HG03378 (cell line): ENCODE results near the gene KIF18B.

Experiments used
- ATAC-seq: cut with Tn5 transposase; IDR thresholded peaks from one replicate; pipeline ENCODE4 v1.9.1; 2021; ENCODE audit warnings: mild to moderate bottlenecking, moderate library complexity; ENCODE audit not compliant: unreplicated experiment

The KIF18B gene

GRCh38 chr17:44941712-44942331 lies 5.8 kb downstream of the KIF18B start:
- ATAC-seq: no peak

DNA sequence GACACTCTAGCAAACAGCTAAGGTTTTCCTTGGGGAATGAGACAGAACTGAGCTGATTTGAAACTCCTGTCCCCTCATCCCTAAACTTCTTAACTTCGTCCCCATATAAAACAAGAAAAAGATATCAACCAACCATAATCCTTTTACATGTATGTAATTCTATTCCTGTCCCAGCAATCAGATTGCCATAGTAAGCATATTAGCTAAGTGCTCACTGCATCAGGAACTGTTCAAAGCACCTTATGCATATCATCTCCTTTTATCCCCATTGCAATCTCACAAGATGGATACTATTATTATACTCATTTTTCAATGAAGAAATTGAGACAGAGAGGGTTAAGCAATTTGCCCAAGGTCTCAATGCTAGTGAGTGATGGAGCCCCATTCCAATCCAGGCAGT lies 6.8 kb downstream of the KIF18B start:
- ATAC-seq: no peak

DNA sequence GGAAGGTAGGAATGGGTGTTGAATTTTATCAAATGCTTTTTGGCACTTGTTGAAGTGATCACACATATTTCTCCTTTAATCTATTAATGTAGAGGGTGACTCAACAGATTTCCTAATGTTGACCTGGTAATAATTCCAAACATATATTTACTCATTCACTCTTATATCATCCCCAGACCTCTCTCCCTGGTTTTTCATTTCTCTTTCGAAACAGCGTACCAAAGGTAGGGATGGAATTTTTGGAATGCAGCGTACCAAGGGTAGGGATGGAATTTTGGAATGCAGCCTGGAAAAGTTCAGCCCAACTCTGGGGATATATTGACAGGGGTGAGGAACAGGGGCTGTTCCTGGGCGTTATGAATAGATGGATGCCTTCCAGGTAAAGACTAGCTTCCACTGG lies 7.3 kb downstream of the KIF18B start:
- ATAC-seq: no peak

GRCh38 chr17:44935116-44935515 lies 12.5 kb downstream of the KIF18B start:
- no peak for ATAC-seq

DNA sequence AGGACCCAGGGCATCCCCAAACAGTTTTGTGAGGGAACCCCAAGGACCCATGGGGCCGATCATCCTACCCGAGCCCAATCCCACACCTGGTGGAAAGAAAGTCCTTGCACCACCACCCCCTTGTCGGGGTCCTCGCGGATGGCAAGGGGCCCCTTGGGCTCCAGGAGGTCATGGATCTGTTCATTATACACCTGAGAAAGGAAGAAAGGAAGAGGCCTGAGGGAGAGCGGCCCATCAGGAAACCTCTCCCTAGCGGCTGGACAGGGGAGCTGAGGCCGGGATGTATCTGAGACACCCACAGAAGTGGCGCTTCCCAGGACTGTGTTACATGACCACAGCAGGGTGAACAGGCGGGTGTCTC lies 12.8 kb downstream of the KIF18B start:
- no peak for ATAC-seq

DNA sequence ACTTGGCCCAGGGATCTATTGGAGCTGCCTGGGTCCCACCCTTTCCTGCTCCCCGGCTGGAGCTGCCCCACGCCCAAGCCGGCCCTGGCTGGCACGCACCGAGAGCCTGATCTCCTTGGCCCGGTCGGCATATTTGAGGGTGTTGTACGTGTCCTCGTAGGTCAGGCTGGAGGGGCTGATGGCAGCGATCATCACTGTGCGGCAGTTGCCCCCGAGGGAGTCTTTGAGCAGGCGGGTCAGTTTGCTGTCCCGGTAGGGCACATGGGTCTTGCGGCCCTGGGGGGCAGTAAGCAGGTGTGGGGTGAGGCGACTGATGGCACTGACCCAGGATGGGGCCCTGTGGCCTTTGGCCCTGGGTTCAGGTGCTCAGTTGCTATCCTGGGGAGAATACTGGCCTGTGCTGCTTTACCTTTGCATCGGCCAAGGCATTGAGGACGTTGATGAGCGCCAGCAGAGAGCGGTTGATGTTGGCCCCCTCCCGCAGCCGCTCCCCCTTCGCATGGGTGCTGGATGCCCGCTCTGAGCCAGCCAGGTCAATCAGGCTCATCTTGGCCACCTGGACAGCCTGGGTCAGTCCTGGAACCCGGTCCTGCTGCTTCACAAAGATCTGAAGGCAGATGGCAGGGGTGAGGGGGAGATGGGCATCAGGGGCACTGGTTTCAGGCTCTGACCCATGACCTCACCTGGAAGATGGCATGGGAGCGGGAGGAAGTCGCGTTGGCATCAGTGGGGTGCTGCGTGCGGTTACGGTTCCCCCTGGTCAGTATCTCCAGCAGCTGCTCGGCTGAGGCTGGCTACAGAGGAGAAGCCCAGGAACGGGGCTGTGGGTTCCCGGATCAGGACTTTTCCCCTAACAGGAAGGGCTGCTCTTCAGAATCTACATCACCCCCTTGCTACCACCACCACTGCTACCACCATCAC lies 13.5 kb downstream of the KIF18B start:
- no peak for ATAC-seq

GRCh38 chr17:44932787-44933097 lies 14.8 kb downstream of the KIF18B start:
- no peak for ATAC-seq

GRCh38 chr17:44932096-44932786 lies 15.3 kb downstream of the KIF18B start:
- no peak for ATAC-seq

DNA sequence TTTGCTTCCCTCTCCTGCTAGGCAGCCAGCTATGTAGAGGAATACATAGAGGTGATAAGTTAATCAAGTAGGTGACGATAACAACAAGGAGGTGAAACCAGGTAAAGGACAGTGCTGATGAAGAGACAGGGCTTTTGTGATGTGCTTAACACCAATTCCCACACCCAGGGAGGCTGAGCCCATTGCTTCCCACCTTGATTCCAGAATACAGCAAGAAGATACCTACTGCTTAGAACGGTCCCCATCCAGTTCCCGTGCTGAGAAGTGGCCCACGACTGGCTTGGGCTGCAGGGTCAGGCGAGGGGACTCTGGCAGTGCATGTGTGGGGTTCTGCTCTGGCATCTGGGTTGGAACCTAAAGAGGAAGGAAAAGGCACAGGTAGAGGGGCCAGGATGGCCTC lies 16.2 kb downstream of the KIF18B start:
- ATAC-seq: no peak

- no peak for ATAC-seq
Observed at GRCh38 chr17:44930667-44931066, 16.9 kb downstream of the KIF18B start.

GRCh38 chr17:44928950-44929720 lies 18.4 kb downstream of the KIF18B start:
- no peak for ATAC-seq

DNA sequence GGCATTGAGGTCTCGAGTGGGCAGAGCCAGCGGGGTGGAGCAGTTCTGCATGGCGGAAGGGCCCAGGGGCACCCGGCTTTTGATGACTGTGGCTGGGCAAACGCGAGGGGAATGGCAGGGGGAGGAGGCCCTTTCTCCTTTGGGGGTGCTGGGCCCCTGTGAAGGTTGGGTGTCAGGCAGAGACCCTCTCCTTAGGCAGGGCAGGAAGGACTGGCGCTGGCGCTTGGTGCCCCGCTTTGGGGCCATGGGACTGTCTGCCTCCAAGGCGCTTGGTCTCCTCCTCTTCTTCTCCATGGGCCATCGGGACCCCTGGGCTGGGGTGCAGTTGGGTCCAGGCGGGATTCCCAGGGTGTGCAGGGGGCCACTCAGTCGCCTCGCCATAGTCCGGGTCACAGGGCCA lies 19.4 kb downstream of the KIF18B start:
- ATAC-seq: no peak

DNA sequence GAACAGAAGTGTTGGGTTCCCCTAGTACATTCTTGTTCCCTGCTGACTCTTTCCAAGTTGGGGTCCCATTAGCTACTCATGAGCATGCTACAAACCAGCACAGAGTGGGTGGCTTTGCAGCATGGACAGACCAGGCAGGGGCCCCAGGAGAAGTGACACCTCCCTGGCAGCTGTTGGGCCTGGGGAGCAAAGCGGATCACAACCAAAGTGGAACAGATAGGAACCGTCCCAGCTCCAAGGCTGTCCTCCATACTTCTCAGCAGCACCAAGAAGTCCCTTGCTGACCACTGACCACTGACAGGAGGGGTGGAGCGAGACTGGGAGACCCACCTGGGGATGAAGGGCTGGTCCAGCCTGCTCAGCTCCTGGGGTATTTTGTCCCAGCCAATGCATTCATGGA lies 19.9 kb downstream of the KIF18B start:
- ATAC-seq: no peak

DNA sequence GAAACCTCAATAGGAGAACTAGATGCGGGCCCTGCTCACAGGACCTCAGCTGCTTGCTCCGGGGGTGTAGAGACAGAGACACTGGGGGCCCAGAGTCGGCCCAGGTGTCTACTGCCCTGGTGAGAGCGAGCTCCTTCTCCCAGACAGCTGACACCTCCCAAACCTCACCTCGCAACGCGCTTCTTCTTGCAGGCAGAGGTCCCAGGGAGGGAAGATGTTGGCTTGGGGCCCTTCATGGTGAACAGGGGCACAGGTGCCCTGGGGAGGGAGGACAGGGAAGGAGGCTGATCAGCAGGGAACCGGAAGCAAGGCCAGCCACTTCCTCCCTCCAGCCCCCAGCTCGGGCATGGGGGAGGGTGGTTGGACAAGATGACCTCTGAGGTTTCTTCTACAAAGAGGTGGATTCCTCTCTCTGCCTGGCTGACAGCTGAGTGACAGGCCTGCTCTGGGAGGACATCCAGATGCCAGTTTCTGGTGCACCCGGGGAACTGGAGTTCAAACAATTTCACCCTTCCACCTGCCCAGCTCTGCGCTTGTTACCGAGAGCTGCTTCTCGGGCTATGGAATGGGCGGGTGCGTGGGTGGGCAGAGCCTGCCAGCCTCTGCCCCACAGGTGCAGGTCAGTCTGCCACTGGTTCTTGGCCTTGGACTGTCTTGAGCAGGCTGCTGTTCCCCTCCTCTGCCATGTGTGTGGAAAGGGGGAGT lies 20.6 kb downstream of the KIF18B start:
- ATAC-seq: no peak

GRCh38 chr17:44925731-44926697 lies 21.6 kb downstream of the KIF18B start:
- no peak for ATAC-seq

GRCh38 chr17:44924107-44924544 lies 23.4 kb downstream of the KIF18B start:
- ATAC-seq: no peak

DNA sequence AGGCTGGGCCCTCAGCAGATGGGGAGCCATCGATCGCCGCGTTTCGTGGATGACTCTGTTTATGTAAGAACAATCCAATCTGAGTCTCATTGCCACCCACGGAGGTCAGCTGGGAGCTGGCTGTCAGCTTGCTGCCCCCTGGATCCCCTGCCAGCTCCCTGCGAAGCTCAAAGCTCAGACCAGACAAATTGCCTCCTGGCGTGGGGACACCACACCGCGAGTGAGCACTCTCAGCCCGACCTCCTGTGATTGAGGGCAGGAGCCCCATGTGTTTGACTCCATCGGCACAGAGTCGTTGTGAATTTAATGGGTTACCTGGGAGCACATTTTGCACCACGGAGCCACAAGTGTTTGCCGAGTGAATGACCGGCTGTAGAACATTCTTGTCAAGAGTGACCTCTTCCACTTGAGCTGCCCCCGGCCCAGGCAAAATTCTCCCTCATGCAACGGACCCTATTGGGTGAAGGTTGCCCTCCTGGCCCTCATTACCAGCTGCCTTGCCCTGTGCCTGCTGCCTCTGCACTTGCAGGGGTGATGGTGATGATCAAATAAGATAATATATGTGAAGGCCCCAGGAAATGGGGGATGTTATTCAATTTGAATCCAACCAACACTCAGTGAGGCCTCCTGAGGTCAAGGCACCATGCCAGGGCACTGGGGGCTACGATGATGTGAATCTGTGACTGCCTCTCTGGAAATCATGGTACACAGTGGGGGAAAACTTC lies 24.7 kb downstream of the KIF18B start:
- no peak for ATAC-seq

DNA sequence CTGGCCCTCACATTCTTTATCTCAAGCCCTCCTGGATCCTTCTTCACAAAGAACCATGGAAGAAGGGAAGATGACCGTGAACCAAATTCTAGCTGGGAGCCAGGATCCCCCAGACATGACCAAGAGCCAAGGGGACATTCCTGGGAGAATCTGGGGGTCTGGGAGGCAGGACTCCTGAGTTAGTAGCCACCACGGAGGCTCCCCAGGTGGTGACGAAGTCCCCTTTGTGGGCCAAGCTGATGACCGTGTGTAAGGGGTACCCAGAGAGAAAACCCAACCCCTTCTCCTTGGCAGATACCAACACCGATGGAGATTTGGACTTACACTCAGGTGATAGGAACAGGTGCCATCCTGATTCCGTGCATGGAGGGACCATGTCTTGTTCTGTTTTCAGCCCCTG lies 25.4 kb downstream of the KIF18B start:
- ATAC-seq: no peak
